ENCODE data around the gene KIF26B.

- TF ChIP-seq TSHZ2 (CRISPR knock-in tag; IDR thresholded peaks at IDR 0.05) (no peak), ZC3H10 (CRISPR knock-in tag; IDR thresholded peaks at IDR 0.05) (no peak)
- TF ChIP-seq, protein P1, sequence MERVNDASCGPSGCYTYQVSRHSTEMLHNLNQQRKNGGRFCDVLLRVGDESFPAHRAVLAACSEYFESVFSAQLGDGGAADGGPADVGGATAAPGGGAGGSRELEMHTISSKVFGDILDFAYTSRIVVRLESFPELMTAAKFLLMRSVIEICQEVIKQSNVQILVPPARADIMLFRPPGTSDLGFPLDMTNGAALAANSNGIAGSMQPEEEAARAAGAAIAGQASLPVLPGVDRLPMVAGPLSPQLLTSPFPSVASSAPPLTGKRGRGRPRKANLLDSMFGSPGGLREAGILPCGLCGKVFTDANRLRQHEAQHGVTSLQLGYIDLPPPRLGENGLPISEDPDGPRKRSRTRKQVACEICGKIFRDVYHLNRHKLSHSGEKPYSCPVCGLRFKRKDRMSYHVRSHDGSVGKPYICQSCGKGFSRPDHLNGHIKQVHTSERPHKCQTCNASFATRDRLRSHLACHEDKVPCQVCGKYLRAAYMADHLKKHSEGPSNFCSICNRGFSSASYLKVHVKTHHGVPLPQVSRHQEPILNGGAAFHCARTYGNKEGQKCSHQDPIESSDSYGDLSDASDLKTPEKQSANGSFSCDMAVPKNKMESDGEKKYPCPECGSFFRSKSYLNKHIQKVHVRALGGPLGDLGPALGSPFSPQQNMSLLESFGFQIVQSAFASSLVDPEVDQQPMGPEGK (CRISPR knock-in tag; IDR thresholded peaks at IDR 0.05; ENCODE audit: borderline replicate concordance), result no peak
These were observed 183.7 kb downstream of the KIF26B start for GRCh38 chr1:245338485-245338877.

Measured in SK-N-SH treated with all-trans-retinoic acid at 6 μM for 48 hours (cell line).